NT2/D1 (cell line): Measurements from ENCODE around the gene CDC37L1.

Experiments used
- DNase-seq: peaks from one replicate; pipeline ENCODE4 v3.0.0-alpha.2; 2011; ENCODE audit warnings: low read depth, low spot score
- H3K27me3 ChIP-seq: 2 replicates; pipeline ENCODE4 v1.6.0; 2011; ENCODE audit warnings: mild to moderate bottlenecking; ENCODE audit not compliant: insufficient read length, insufficient read depth
- H3K36me3 ChIP-seq: 2 replicates; pipeline ENCODE4 v1.6.1; 2011; ENCODE audit warnings: mild to moderate bottlenecking, low read length, mixed read lengths; ENCODE audit not compliant: insufficient read depth, insufficient read length
- H3K4me1 ChIP-seq: 2 replicates; pipeline ENCODE4 v1.5.1; 2011; ENCODE audit not compliant: insufficient read depth, insufficient read length
- H3K4me3 ChIP-seq: 2 replicates; pipeline ENCODE4 v1.5.1; 2011; ENCODE audit warnings: low read depth; ENCODE audit not compliant: insufficient read length
- H3K9ac ChIP-seq: 2 replicates; pipeline ENCODE4 v1.6.0; 2011; ENCODE audit warnings: low read depth; ENCODE audit not compliant: insufficient read length
- H3K9me3 ChIP-seq: 2 replicates; pipeline ENCODE4 v1.5.1; 2011; ENCODE audit warnings: mild to moderate bottlenecking, low read length; ENCODE audit not compliant: insufficient read depth
- SUZ12 ChIP-seq: IDR thresholded peaks from 2 replicates; pipeline ENCODE4 v1.6.1; 2011; ENCODE audit not compliant: insufficient read length, insufficient read depth; ENCODE audit errors: extremely low read depth
- YY1 ChIP-seq: IDR thresholded peaks from 2 replicates; pipeline ENCODE4 v1.6.1; 2011; ENCODE audit not compliant: insufficient read length, insufficient read depth
- ZNF274 ChIP-seq: IDR thresholded peaks from 2 replicates; pipeline ENCODE4 v1.6.1; 2011; ENCODE audit warnings: mild to moderate bottlenecking, low read depth, low read length

The CDC37L1 gene

GRCh38 chr9:4669890-4670289, 9.5 kb upstream of the CDC37L1 start:
- no peak for TF ChIP-seq ZNF274
- no peak for TF ChIP-seq SUZ12
- no peak for TF ChIP-seq YY1
- Histone ChIP-seq H3K9ac (no peak overlapping the region), H3K9me3 (no peaks in the 10 kb centered on the region)

GRCh38 chr9:4670591-4670990, 8.8 kb upstream of the CDC37L1 start:
- TF ChIP-seq SUZ12, result no peak
- TF ChIP-seq ZNF274, result no peak
- TF ChIP-seq YY1, result no peak
- no peaks in the 10 kb centered on the region for H3K4me1 ChIP-seq
- no peaks in the 10 kb centered on the region for H3K36me3 ChIP-seq
- no peak for DNase-seq
- no peak overlapping the region for H3K4me3 ChIP-seq
- H3K9ac ChIP-seq, result no peak overlapping the region
- H3K9me3 ChIP-seq, result no peaks in the 10 kb centered on the region
- peaks cover 6% of the 10 kb centered on the region for H3K27me3 ChIP-seq

More at GRCh38 chr9:4669890-4670289, 9.5 kb upstream of the CDC37L1 start:
- Histone ChIP-seq H3K4me3 (no peak overlapping the region), H3K4me1 (no peaks in the 10 kb centered on the region), H3K36me3 (no peaks in the 10 kb centered on the region), H3K27me3 (peaks cover 6% of the 10 kb centered on the region)
- no peak for DNase-seq

GRCh38 chr9:4671737-4672136, 7.6 kb upstream of the CDC37L1 start:
- Histone ChIP-seq H3K36me3 (no peaks in the 10 kb centered on the region), H3K4me3 (no peak overlapping the region), H3K27me3 (peaks cover 4% of the 10 kb centered on the region), H3K9me3 (no peaks in the 10 kb centered on the region), H3K9ac (no peak overlapping the region), H3K4me1 (no peaks in the 10 kb centered on the region)
- DNase-seq, result no peak
- no peak for TF ChIP-seq YY1
- TF ChIP-seq SUZ12, result no peak
- no peak for TF ChIP-seq ZNF274

- TF ChIP-seq SUZ12 (no peak), ZNF274 (no peak), YY1 (no peak)
- Histone ChIP-seq H3K9me3 (no peaks in the 10 kb centered on the region), H3K27me3 (no peaks in the 10 kb centered on the region), H3K36me3 (no peaks in the 10 kb centered on the region), H3K4me1 (no peaks in the 10 kb centered on the region), H3K9ac (no peak overlapping the region), H3K4me3 (no peak overlapping the region)
- DNase-seq, result no peak
Observed at GRCh38 chr9:4674783-4675182, 4.6 kb upstream of the CDC37L1 start.

GRCh38 chr9:4677392-4677791, 2.0 kb upstream of the CDC37L1 start:
- DNase-seq, result no peak
- no peaks in the 10 kb centered on the region for H3K4me1 ChIP-seq
- no peaks in the 10 kb centered on the region for H3K9me3 ChIP-seq
- no peak overlapping the region for H3K4me3 ChIP-seq
- TF ChIP-seq YY1 (no peak), SUZ12 (no peak), ZNF274 (no peak)
- H3K9ac ChIP-seq, result no peak overlapping the region
- H3K27me3 ChIP-seq, result no peaks in the 10 kb centered on the region
- no peaks in the 10 kb centered on the region for H3K36me3 ChIP-seq

GRCh38 chr9:4678679-4679267, 596 bp upstream of the CDC37L1 start:
- H3K36me3 ChIP-seq, result peaks cover 3% of the 10 kb centered on the region
- no peaks in the 10 kb centered on the region for H3K9me3 ChIP-seq
- no peak for DNase-seq
- peak overlapping the region; percentile 90 for H3K9ac ChIP-seq
- no peaks in the 10 kb centered on the region for H3K27me3 ChIP-seq
- H3K4me3 ChIP-seq, result peak overlapping the region; percentile 90
- TF ChIP-seq ZNF274, result no peak
- TF ChIP-seq SUZ12, result no peak
- no peak for TF ChIP-seq YY1
- no peaks in the 10 kb centered on the region for H3K4me1 ChIP-seq

GRCh38 chr9:4680173-4680525, 780 bp downstream of the CDC37L1 start:
- Histone ChIP-seq H3K9me3 (no peaks in the 10 kb centered on the region), H3K36me3 (peaks cover 8% of the 10 kb centered on the region), H3K27me3 (no peaks in the 10 kb centered on the region), H3K9ac (peak overlapping the region; percentile 92), H3K4me1 (no peaks in the 10 kb centered on the region), H3K4me3 (peak overlapping the region; percentile 90)
- TF ChIP-seq SUZ12, result no peak
- TF ChIP-seq YY1, result no peak
- no peak for TF ChIP-seq ZNF274
- no peak for DNase-seq

- no peaks in the 10 kb centered on the region for H3K4me1 ChIP-seq
- H3K9me3 ChIP-seq, result no peaks in the 10 kb centered on the region
- DNase-seq, result no peak
- H3K36me3 ChIP-seq, result peaks cover 14% of the 10 kb centered on the region
- H3K4me3 ChIP-seq, result peak overlapping the region; percentile 90
- H3K9ac ChIP-seq, result peak overlapping the region; percentile 92
- TF ChIP-seq YY1, result no peak
- TF ChIP-seq SUZ12, result no peak
- no peak for TF ChIP-seq ZNF274
- H3K27me3 ChIP-seq, result no peaks in the 10 kb centered on the region
Observed at GRCh38 chr9:4680750-4681149, 1.4 kb downstream of the CDC37L1 start.
